ENCODE data around the gene TPSD1.
"Not testable (repeated sequence)": the region's sequence is repeated elsewhere in the genome, so short reads cannot be mapped to it uniquely, and the experiment has no call there.

The TPSD1 gene

DNA sequence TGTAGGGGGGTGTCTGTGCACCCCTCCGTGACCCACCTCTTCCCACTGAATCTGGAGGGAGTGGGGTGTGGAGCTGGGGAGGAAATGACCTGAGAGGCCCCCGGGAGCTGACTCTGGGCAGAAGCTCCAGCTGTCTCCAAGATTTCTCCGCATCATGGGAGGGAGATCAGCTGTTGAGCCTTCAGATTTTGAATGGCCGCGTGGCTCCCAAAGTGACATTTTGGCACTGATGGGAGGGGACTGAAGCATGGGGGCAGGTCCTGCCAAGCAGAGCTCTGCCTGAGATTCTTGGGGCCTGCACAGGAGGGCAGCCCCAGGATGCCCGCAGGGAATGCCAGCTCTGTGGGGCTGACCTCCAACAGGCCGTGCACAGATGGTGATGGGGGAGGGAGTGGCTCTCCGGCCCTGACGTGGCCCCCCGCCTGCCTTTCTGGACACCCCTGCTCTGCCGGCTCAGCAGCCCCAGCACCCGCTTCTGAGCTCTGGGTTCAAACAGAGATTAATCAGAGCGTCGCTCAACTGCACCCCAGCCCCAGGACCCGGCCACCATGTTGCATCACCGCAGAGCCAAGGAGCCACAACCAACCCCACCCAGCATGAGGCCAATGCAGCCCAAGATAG, 28.2 kb downstream of the TPSD1 start:
- DNase-seq, result no peak

DNA sequence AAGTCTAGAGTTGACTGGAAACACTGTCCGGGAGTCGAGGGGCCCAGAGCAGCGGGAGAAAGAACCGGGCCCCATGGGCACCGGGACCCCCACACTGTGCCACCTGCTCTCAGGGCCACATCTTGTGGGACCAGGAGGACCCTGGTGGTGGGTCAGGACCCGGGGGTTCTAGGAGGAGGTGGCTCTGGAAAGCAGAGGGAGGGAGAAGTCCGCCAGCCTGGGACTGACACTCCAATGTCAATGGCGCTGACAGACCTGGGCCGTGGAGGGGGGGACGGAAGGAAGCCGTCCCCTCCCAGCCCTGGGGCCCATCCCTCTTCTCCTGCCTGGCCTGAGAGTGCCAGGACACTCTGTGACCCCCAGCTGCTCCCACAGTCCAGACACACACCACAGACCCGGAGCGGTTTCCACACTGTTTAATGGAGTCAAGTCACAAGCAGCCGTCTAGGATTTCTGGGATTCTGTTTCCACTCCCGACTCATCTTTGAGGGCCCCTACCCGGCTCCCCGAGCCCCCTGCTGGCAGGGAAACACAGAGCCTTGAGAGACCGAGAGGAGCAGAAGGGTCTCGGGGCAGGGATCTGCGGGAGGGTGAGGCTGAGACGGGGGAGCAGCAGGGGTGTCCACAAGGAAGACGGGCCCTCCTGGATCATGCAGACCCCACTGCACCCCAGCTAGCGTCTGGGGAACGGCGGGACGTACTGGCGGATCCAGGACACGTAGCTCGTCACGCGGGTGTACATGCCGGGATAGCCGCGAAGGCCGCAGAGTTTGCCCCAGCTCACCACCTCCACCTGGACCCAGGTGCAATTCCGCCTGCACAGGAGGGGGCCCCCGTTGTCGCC, 30.0 kb downstream of the TPSD1 start:
- DNase-seq, result no peak

DNA sequence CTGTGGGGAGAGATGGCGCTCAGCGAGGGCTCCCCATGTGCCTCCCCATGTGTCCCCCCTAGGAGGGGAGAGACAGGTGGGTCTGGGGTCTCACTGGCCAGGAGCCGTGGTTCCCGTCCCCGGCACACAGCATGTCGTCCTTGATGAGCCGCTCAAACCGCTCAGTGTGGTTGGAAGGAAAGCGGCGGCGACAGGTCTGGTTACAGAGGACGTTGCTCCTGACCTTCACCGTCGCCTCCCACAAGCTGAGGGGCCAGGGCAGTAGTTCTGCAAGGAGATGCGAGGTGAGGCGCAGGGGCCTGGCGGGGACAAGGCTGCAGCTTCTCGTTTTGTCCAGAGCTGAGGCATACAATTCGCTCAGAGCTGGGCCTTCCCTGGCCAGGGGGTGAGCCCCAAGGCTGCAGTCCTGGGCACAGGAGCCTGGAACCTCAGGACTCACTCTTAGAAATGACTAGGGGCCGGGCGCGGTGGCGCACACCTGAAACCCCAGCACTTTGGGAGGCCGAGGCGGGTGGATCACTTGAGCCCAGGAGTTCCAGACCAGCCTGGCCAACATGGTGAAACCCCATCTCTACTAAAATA, 30.7 kb downstream of the TPSD1 start:
- no peak for DNase-seq

DNA sequence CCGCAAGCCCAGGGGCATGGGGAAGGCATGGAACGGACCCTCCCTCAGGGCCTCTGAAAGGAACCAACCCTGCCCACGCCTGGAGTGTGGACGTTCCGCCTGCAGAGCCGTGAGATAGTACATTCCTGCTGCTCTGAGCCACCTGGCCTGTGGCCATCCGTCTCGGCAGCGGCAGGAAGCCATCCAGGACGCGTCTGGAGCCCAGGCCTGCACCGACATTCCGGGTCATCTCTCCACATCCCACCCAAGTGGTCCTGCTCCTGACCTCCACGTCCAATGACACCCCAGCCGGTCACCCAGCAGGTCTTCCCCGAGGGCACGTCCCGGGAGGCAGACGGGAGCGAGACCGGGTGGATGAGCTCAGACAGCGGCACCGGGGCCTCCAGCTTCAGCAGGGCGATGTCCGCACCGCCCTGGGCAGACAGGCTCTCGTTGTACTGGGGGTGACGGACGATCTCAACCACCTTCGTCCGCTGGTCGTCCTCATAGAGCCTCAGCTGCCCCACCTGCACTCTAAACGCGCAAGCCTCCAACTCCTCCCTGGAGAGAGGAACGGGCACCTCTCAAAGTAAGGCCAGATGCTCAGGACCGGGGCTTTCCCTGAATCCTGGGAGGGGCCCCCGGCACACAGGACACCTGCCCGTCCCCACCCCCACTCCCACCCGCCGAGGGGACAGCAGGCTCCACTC, 32.3 kb downstream of the TPSD1 start:
- no peak for DNase-seq

DNA sequence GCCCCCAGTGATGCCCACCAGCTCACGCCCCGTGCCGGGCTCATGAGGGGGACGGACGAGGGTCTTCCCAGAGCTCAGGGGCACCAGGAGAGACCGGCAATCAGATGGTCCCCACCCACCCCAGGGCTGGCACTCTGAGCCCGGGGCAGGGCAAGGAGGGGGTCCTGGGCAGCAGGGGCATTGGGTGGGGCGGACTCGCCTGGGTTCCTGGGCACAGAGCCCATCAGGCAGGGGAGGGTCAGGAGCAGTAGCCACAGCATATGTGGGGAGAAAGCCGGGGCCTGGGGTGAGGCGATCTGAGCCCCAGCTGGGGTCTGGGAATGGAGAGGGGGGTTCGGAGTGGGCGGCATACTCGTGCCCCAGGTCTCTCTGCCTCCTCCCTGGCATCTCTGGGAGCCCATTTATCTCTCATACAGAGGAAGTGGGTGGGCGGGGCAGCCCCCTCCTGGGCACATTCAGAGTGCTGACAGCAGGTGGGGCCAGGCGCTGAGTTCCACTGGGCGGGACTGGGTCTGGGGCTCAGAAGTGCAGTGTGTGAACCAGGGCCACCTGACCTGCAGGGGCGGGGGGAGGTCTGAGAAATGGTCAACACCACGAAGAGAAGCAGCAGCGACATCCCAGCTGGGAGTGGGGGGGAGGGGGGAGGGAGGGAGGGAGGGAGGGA, 33.1 kb downstream of the TPSD1 start:
- peak; percentile 25 for DNase-seq

DNA sequence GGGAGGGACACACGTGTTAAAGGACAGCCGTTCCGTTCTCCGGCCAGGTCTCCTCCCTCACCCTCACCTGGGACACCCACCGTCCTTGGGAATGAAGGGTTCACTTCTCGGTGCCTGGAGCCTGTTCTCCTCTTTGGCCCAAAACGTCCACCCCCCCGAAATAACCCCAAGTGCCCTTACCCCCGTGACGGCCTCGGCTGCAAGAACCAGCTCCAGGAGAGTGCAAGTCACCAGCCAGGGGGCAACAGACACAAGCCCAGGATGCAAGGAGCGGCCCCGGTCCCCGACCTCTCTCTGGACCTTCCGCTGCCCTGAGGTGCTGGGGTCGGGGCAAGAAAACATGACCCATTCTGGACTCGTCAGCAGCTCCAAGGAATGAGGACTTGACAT, 33.6 kb downstream of the TPSD1 start:
- DNase-seq, result no peak

DNA sequence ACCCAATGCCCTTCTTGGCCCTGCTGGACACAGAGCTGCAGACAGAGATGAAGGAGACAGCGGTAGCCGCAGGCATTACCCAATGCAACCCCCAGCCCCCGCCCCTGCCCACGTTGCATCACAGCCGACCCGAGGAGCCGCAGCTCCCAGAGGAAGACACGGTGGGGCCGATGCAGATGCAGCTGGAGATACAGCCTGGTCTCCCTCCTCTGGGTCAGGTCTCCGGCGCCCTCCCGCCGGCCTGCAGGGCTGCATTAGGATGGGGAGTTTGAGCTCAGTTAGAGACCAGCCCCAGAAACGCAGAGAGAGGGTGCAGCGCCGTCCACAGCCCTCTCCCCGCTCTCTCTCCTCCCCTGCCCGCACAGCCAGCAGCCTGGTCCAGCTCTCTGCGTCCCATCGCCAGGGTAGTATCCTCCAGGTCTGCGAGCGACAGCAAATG, 34.2 kb downstream of the TPSD1 start:
- DNase-seq, result no peak

DNA sequence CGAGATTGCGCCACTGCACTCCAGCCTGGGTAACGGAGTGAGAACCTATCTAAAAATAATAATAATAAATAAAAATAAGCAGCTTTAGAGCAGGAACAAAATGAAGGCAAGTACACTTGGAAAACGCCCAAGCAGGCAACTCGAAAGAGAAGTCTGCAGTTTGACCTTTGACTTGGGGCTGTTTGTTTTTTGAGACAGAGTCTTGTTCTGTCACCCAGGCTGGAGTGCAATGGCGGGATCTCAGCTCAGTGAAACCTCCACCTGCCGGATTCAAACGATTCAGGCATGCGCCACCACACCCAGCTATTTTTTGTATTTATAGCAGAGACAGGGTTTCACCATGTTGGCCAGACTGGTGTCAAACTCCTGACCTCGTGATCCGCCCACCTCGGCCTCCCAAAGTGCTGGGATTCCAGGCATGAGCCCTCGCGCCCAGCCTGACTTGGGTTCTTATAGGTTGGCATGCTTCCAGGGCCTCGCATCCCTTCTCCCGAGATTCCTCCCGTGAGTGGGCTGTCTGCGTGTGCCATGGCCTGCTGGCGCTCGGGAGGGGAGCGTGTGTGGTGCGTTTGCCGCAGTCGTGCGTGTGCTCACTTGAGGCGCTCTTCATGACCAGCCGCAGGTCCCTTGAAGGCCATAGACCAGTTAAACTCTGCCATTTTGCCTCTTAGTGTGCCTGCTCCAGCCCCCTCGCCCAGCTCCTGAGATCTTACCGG, 35.1 kb downstream of the TPSD1 start:
- DNase-seq, result no peak

DNA sequence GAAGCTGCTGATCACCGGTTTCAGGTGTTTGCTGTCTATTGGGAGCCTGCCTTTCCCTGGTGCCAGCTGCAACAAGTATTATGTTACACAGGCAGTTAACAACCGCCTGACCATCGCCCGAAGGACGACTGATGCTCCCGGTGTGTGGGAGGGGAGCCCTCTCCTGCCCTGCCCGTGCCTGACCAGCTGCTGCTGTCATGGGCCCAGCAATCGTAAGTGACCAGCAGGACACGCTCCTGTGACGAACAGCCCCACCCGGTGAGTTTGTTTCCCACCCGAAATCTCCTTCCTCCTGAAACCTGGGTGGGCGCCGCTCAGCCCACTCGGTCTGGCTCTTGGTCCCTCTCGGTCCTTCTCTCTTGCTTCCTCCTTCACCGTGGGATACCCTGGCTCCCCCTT, 35.7 kb downstream of the TPSD1 start:
- no peak for DNase-seq

DNA sequence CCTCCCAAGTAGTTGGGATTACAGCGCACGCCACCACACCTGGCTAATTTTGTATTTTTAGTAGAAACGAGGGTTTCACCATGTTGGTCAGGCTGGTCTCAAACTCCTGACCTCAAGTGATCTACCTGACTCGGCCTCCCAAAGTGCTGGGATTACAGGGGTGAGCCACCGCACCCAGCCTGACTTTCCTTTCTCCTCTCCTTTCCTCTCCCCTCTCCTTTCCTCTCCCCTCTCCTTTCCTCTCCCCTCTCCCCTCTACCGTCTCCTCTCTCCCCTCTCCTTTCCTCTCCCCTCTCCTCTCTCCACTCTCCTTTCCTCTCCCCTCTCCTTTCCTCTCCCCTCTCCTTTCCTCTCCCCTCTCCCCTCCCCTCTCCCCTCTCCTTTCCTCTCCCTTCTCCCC, 36.3 kb downstream of the TPSD1 start:
- DNase-seq, result not testable (repeated sequence)

DNA sequence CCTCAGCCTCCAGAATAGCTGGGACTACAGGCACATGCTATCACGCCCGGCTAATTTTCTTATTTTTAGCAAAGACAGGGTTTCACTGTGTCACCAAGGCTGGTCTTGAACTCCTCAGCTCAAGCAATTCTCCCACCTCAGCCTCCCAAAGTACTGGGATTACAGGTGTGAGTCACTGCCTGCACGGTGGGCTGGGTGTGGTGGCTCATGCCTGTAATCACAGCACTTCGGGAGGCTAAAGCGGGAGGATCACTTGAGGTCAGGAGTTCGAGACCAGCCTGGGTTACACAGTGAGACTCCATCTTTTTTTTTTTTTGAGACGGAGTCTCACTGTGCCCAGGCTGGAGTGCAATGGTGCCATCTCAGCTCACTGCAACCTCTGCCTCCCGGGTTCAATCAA, 36.9 kb downstream of the TPSD1 start:
- not testable (repeated sequence) for DNase-seq

DNA sequence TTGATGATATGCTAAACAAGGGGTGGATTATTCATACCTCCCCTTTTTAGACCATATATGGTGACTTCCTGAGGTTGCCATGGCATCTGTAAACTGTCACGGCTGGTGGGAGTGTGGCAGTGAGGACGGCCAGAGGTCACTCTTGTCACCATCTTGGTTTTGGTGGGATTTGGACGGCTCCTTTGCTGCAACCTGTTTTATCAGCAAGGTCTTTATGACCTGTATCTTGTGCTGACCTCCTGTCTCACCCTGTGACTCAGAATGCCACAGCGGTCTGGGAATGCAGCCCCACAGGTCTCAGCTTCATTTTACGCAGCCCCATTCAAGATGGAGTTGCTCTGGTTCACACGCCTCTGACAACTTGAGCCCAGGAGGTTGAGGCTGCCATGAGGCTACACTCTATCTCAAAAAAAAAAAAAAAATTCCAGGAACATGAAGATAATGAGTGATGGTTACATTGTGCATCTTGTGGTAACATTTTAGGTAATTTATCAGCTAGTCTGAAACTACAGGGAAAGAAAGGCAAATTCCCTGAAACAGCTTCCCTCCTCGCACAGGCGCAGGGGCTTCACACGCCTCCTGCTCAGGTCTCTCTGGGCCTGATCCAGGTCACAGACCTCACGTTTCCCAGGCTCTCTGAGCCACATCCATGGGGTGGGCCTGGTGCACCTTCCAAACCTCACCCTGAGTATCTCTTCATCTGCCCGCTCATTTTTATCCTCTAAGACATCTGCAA, 38.2 kb downstream of the TPSD1 start:
- DNase-seq, result no peak

DNA sequence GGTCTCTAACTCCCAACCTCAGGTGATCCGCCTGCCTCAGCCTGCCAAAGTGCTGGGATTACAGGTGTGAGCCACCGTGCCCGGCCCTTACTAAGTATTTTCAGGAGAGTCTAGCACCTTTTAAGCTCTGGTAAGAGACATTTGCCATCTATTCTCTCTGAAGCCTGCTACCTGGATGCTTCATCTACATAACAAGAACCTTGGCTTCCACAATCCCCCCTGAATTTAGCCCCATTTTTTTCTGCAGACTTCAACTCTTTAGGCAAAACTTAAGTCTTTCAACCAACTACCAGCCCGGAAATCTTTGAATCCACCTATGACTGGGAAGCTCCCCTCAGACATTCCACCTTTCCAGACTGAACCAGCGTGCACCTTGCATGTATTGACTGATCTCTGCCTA, 39.6 kb downstream of the TPSD1 start:
- DNase-seq, result no peak

DNA sequence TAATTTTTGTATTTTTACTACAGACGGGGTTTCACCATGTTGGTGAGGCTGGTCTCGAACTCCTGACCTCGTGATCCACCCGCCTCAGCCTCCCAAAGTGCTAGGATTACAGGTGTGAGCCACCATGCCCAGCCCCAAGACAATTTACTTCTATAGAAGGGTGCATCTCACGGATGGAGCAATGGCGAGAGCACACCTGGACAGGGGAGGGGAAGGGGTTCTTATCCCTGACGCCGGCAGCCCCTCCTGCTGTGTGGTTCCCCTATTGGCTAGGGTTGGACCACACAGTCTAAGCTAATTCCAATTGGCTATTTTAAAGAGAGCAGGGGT, 40.8 kb downstream of the TPSD1 start:
- DNase-seq, result not testable (repeated sequence)

DNA sequence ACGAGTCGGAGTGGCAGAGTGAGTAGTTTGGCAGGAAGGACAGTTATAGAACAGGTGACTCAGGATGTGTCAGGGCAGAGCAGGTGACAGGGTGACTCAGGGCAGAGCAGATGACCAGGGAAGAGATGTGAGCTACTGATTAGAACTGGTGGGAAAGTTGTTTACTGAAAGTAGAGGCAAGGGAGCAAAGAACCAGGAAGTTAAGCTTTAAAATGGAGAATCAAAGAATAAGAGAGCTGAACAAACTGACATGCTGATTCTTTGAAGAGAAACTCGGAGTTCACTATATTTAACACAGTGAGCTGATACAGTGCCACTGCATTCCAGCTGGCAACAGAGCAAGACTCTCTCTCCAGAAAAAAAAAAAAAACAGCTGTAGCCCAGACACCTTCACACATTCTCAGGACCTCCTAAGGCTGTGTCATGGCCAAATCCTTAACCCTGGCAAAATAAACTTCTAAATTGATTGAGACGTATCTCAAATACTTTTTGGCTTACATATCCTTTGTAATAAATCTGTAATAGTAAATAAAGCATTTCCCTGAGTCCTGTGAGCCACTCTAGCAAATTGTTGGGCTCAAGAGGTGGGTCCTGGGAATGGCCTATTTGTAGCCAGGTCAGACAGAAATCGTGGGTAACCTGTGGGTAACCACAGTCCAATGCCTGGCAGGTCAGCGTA, 41.3 kb downstream of the TPSD1 start:
- no peak for DNase-seq

DNA sequence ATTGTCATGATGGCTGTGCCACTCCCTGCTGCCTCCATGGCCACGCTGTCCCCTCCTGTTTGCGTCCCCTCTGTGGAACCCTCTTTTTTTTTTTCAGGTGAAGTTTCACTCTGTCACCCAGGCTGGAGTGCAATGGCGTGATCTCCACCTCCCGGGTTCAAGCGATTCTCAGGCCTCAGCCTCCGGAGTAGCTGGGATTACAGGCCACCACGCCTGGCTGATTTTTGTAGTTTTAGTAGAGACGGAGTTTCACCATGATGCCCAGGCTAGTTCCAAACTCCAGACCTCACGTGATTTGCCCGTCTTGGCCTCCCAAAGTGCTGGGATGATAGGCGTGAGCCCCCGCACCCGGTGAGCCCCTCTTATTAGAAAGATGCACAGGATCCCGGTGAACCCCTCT, 42.5 kb downstream of the TPSD1 start:
- no peak for DNase-seq

DNA sequence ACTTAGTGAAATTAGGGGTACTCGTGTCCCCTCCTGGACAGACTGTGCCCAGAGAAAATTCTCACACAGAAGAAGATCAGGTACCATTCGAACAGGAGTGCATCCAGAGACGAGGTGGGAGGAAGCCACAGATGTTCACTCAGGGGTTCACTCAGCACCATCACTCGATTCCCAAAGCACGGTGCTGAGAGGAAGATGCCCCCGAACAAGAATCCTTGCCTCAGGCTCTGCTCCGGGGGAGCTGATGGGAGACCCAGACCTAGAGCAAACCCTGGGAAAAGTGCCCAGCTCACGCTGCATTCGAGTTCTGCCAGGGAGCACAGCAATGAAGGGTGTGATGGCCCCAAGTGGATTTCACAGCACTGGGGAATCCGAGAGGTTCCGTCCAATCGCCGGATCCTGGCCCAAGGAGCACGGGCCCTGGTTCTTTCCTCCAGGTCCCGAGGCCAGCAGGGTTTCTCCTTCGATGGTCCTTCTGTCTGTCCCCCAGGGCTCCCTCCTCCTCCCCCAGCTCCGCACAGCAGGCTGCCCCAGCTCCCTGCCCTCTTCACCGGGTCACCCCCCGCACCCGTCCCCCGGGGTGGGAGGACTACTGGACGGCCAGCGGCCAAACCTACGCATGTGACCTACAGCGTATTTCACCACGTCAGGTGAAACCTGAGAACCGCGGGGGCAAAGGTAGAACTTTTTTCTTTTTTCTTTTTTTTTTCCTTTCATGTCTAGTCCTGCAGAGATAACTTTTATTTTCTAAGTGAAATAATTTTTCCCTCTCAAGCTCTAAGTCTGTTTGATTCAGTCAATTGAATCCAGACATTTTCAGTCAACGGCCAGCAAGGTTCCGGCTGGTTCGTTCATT, 43.4 kb downstream of the TPSD1 start:
- DNase-seq, result no peak

DNA sequence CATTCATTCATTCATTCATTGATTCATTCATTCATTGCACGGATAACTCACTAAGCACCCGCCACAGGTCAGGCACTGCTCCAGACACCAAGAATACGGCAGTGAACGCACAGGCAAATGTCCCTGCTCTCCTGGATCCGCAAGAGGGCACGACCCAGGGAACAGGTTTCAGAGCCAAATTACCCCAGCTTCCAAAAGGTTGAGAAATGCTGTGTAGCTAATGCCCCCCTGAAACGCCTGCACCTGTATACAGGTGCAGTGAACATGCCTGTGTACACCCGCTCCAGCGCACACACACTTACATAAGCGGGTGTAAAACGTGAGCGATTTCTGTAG, 44.0 kb downstream of the TPSD1 start:
- no peak for DNase-seq

DNA sequence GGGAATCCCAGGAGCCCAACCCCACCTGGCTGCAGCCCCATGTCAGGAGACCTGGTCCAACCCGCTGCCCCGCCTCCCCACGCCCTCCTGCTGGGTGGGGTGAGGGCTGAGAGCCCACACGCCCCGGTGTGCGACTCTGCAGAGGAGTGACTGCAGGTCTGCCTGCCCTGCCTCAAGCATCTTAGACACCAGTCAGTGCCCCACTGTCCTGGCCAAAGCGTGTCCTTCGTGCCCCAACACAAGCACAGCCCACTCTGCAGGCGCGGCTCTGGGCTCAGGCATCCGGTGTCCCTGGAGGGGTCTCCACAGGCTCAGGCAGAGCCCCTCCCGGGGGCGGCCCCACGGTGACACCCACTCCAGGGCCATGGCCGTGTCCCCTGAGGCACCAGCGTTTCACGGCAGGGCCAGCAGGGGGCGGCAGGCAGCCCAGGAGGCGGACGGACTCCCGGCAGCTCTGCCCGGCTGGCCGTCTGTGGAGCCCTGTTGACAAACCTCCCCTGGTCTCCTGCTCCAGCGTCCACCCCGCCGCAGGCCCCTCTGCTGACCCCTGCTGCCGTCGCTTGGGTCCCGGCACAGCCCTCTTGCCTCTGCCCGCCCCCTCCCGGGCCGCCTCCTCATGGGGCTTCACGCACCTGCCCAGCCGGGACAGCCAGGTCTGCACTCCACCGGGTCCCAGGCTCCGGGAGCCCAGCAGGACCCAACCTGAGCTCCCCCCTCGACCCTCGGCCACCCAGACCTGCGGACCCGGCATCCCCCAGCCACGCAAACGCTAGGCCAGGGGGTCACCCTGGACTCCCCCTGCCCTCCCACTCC, 45.0 kb downstream of the TPSD1 start:
- peak; percentile 74 for DNase-seq

All from stimulated activated CD4-positive, alpha-beta T cell treated with anti-CD3 and anti-CD28 coated beads, Interleukin-4, amount 100 ng/mL, for 1 hour (primary cell).